ENCODE results near the gene FRMD7. TPM values are rescaled to one million over a fixed set of nuclear protein-coding genes. Genes with fewer than 3 reads are reported as not detected.

FRMD7 gene
- not detected in 2 replicates for total RNA-seq

GRCh38 chrX:132127743-132128142 is at the start of gene FRMD7:
TSS of gene FRMD7 (minus strand) at chrX:132128020. CDS start at chrX:132127844, 176 bp downstream.

Other genes with a start within 250 kb of the FRMD7 start
- 36.5 and 45.1 TPM in 2 replicates for gene STK26, start 104.7 kb downstream of the FRMD7 start, total RNA-seq
- gene RAP2C, start 91.4 kb upstream of the FRMD7 start, total RNA-seq: 15.4 and 17.9 TPM in 2 replicates

Measured in airway epithelial cell (primary cell).